Loucy (cell line): Measurements from ENCODE around the gene MRLN.

ENCODE experiments used
- CTCF ChIP-seq: fragments of 200-600 bp; sonication (generic); conservative IDR thresholded peaks from 2 replicates; pipeline ENCODE4 v1.5.1; 2014; ENCODE audit warnings: mild to moderate bottlenecking, antibody characterized with exemption, low read length
- EZH2phosphoT487 ChIP-seq: fragments of 200-600 bp; IDR thresholded peaks from 2 replicates; pipeline ENCODE4 v1.6.1; 2018; ENCODE audit warnings: antibody characterized with exemption, mild to moderate bottlenecking, moderate library complexity, borderline replicate concordance

- TF ChIP-seq EZH2phosphoT487 (no peak), CTCF (no peak)
Observed at GRCh38 chr10:59720377-59720776, 32.9 kb downstream of the MRLN start.
